C4-2B (cell line): ENCODE results near the gene ERC1.

Experiments used
- H3K27ac ChIP-seq: fragments of 450-650 bp; 2 replicates; pipeline ENCODE4 v1.5.1; 2017
- ZFX ChIP-seq: fragments of 450-650 bp; IDR thresholded peaks from 2 replicates; pipeline ENCODE4 v1.6.1; 2017
- TF ChIP-seq, protein P1 (sequence below): fragments of 450-650 bp; conservative IDR thresholded peaks from 2 replicates; pipeline ENCODE4 v1.5.1; 2017; ENCODE audit warnings: mild to moderate bottlenecking

The ERC1 gene

DNA sequence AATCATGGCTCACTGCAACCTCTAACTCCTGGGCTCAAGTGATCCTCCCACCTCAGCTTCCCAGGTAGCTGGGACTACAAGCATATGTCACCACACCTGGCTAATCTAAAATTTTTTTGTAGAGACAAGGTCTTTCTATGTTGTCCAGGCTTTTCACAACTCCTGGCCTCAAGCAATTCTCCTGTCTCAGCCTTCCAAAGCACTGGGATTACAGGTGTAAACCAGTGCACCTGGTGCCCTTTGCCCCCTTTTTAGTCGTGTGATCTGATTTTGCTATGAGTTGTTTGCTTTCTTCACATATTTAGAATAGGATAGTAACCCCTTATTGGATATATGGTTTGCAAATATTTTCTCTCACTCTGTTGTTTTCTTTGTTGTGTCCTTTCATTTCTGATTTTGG is 39.8 kb upstream of the ERC1 start:
- H3K27ac ChIP-seq: no peak overlapping the region
- no peak for TF ChIP-seq ZFX
- TF ChIP-seq, protein P1, sequence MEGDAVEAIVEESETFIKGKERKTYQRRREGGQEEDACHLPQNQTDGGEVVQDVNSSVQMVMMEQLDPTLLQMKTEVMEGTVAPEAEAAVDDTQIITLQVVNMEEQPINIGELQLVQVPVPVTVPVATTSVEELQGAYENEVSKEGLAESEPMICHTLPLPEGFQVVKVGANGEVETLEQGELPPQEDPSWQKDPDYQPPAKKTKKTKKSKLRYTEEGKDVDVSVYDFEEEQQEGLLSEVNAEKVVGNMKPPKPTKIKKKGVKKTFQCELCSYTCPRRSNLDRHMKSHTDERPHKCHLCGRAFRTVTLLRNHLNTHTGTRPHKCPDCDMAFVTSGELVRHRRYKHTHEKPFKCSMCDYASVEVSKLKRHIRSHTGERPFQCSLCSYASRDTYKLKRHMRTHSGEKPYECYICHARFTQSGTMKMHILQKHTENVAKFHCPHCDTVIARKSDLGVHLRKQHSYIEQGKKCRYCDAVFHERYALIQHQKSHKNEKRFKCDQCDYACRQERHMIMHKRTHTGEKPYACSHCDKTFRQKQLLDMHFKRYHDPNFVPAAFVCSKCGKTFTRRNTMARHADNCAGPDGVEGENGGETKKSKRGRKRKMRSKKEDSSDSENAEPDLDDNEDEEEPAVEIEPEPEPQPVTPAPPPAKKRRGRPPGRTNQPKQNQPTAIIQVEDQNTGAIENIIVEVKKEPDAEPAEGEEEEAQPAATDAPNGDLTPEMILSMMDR: no peak

DNA sequence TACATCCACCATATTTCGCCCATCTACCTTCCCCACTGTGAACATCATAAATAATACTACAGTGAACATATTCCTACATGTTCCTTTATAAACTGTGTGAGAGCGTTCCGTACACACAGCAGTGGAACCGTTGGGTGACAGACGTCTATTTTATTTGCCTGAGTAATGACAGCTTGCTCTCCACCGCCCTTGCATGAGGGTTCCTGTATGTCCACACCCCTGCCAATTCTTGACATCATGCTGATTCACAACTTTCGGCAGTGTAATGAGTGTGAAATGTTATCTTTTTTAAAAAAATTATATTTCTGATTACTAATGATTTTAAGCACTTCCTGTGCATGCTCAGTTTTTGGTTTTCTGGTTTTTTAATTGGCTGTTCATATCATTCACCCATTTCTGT is 37.2 kb upstream of the ERC1 start:
- peak overlapping the region; percentile 17; the same call in 1 of the 2 replicates for H3K27ac ChIP-seq

GRCh38 chr12:954741-955140 is 36.3 kb upstream of the ERC1 start:
- TF ChIP-seq, protein P1: no peak
- TF ChIP-seq ZFX: no peak
- H3K27ac ChIP-seq: no peak overlapping the region

More for the DNA sequence above, 37.2 kb upstream of the ERC1 start:
- TF ChIP-seq, protein P1: no peak
- TF ChIP-seq ZFX: no peak

GRCh38 chr12:955939-956338 is 35.1 kb upstream of the ERC1 start:
- H3K27ac ChIP-seq: no peak overlapping the region
- TF ChIP-seq ZFX: no peak
- TF ChIP-seq, protein P1: no peak

- no peak overlapping the region for H3K27ac ChIP-seq
- TF ChIP-seq, protein P1: no peak
- no peak for TF ChIP-seq ZFX
These were observed 32.4 kb upstream of the ERC1 start for GRCh38 chr12:958588-959123.

DNA sequence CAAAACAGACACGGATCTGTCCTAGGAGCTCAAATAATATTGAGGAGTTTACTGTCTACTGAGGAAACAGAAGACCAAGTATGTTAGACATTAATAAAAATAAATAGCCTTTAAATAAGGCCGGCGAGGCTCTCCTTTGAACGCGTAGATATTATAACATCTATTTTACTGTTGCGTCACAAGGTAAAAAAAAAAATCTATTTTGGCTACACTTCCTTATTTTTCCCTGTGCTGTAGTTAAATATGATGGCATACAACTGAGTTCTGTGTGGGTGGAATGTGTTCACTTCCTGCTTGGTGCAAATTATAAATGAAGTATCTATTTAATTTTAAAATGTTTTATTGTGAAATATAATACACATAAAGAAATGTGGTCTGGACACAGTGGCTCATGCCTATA is 24.3 kb upstream of the ERC1 start:
- TF ChIP-seq, protein P1: no peak
- TF ChIP-seq ZFX: no peak
- H3K27ac ChIP-seq: no peak overlapping the region

DNA sequence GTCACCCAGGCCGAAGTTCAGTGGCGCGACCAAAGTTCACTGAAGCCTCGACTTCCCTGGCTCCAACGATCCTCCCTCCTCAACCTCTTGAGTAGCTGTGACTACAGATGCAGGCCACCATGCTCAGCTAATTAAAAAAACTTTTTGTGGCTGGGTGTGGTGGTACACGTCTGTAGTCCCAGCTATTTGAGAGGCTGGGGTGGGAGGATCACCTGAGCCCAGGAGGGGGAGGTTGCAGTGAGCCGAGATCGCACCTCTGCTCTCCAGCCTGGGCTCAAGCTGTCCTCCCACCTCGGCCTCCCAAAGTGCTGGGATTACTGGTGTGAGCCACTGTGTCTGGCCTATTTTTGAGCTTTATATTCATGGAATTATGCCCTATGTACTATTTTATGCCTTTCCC is 23.4 kb upstream of the ERC1 start:
- TF ChIP-seq, protein P1: no peak
- TF ChIP-seq ZFX: no peak
- no peak overlapping the region for H3K27ac ChIP-seq
